Measurements from ENCODE around the gene RHEX.
"Not testable (repeated sequence)": the region's sequence is repeated elsewhere in the genome, so short reads cannot be mapped to it uniquely, and the experiment has no call there.

The RHEX gene

DNA sequence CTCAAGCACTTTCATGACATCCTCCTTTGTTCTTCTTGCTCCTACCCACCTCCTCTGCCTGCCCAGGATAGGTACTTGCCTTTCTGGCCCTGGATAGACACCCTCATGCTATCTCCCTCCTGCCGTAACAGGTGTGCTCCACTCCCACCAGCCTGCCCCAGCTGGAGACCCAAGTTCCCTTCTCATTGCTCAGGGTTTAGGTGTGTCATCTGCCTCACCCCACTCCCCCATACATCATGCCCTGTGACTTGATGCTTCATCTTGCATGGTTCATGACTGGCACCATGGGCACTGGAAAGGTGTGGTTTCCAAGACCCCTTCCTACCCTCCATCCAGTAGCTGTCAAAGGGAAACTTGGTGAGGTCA, 5.9 kb downstream of the RHEX start:
- DNase-seq (ENCODE audit: low read depth), result no peak

GRCh38 chr1:206059355-206059915, 6.5 kb downstream of the RHEX start:
- no peak for DNase-seq (ENCODE audit: low read depth)

GRCh38 chr1:206060844-206061243, 7.9 kb downstream of the RHEX start:
- DNase-seq (ENCODE audit: low read depth), result no peak

GRCh38 chr1:206062464-206062863, 9.5 kb downstream of the RHEX start:
- no peak for DNase-seq (ENCODE audit: low read depth)

DNA sequence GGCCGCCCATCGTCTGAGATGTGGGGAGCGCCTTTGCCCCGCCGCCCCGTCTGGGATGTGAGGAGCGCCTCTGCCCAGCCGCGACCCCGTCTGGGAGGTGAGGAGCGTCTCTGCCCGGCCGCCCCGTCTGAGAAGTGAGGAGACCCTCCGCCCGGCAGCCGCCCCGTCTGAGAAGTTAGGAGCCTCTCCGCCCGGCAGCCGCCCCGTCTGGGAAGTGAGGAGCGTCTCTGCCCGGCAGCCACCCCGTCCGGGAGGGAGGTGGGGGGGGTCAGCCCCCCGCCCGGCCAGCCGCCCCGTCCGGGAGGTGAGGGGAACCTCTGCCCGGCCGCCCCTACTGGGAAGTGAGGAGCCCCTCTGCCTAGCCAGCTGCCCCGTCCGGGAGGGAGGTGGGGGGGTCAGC, 11.0 kb downstream of the RHEX start:
- DNase-seq (ENCODE audit: low read depth), result not testable (repeated sequence)

- DNase-seq (ENCODE audit: low read depth), result not testable (repeated sequence)
Measured at GRCh38 chr1:206064501-206064900, 11.5 kb downstream of the RHEX start.

GRCh38 chr1:206065547-206066145, 12.7 kb downstream of the RHEX start:
- DNase-seq (ENCODE audit: low read depth), result no peak

DNA sequence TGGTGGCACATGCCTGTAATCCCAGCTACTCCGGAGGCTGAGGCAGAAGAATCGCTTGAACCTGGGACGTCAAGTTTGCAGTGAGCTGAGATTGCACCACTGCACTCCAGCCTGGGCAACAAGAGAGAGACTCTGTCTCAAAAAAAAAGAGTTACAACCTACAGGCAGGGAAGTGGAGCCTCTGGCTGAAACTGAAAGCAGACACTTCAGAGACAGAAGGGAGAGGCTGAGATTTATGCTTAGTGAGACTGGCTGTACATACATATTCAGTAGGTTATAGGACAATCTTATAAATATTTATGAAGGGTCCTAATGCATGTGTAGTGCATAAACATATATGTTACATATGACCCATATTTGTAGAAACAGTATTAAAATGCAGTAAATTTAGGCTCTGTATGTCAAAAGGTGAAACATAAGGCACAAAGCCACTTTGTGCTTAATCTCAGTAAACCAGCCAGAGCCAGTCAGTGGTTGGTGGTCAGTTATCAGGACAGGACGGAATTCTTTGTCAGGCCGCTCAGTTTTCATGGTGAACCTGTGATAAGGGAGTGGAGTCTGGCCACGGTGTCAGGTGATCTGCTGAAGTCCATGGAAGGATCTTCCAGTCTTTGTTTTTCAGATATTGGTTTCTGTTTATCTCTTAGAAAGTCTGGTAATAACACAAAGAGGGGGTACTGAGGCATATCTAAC, 13.7 kb downstream of the RHEX start:
- DNase-seq (ENCODE audit: low read depth), result no peak

- DNase-seq (ENCODE audit: low read depth), result no peak
Measured at GRCh38 chr1:206067486-206068227, 14.7 kb downstream of the RHEX start.

DNA sequence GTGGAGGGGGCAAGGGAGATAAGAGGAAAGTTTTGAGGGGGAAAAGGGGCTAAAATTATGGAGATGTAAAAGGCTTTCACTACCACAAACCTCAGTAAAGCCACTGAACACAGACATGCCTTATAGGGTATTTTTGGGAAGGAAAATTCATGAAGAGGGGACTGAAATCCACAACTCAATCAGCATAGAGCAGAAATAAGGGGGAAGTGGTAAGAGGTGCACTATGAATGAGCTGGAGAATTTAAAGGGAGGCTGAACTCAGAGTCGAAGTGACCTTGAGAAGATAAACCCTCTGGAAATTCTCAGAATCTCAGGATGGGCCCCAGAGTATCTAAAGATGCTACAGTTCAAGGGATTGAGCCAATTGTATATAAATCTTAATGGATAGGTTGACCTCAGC, 15.3 kb downstream of the RHEX start:
- no peak for DNase-seq (ENCODE audit: low read depth)

GRCh38 chr1:206070627-206071304, 17.8 kb downstream of the RHEX start:
- no peak for DNase-seq (ENCODE audit: low read depth)

GRCh38 chr1:206074839-206075238, 21.9 kb downstream of the RHEX start:
- DNase-seq (ENCODE audit: low read depth), result no peak

- DNase-seq (ENCODE audit: low read depth), result no peak
Measured at GRCh38 chr1:206075786-206076755, 23.1 kb downstream of the RHEX start.

- no peak for DNase-seq (ENCODE audit: low read depth)
Measured at GRCh38 chr1:206079135-206079534, 26.2 kb downstream of the RHEX start.

GRCh38 chr1:206080026-206080820, 27.2 kb downstream of the RHEX start:
- no peak for DNase-seq (ENCODE audit: low read depth)

DNA sequence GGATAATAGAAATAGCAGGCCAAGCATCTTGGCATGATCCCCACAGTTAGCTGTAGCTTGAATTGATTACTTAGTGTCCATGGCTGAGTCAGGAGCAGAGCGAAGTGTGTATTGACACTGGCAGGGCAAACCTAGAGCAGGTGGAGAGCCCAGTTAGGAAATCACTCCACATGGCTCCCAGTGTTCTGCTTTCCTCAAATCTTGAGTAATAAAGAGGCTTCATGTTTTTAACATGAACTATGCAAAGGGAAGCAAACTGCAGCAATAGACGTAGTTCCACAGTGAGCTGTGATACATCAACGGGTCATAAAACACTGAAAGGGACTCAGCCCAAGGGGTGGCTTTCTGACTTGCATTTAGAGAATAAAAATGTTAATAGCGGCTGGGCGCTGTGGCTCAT, 28.9 kb downstream of the RHEX start:
- DNase-seq (ENCODE audit: low read depth), result no peak

GRCh38 chr1:206082831-206083695, 30.1 kb downstream of the RHEX start:
- DNase-seq (ENCODE audit: low read depth), result no peak

DNA sequence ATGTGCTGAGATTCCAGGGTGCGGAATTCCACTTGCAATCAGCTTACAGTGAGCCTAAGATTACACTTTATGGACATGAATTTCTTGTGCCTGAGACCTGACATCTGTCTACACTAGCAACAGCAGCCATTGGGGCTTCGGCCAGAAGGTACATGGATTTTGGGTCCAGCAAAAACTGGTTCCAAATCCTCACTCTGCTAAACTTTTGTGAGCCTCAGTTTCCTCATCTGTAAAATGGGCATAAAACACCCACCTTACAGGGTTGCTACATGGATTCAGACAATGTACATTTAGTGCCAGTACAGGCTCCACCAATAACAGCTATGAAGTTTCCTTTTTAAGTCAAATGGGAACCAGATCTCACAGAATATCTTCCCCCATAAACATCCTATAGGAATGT, 30.8 kb downstream of the RHEX start:
- DNase-seq (ENCODE audit: low read depth), result no peak

- no peak for DNase-seq (ENCODE audit: low read depth)
Measured at GRCh38 chr1:206087091-206087490, 34.1 kb downstream of the RHEX start.

All from activated T-cell treated with anti-CD3 and anti-CD28 coated beads for 24 hours (primary cell).